Astrocyte of the spinal cord (primary cell): ENCODE results near the gene INHA.

ENCODE experiments used
- DNase-seq: peaks from one replicate; pipeline ENCODE4 v3.0.0; 2011; ENCODE audit warnings: low read depth, low spot score
- H3K4me3 ChIP-seq: 2 replicates; pipeline ENCODE4 v1.5.1; 2011; ENCODE audit warnings: low read depth, mild to moderate bottlenecking, low read length, moderate library complexity
- CTCF ChIP-seq: IDR thresholded peaks from 2 replicates; pipeline ENCODE4 v1.5.1; 2012; ENCODE audit warnings: low read depth, mild to moderate bottlenecking, low read length, inconsistent platforms
- in situ Hi-C: cut with HindIII; loops from 2 replicates; pipeline ENCODE4 v1.10.0; 2017; ENCODE audit warnings: low sequenced_read_pairs

Gene INHA

DNA sequence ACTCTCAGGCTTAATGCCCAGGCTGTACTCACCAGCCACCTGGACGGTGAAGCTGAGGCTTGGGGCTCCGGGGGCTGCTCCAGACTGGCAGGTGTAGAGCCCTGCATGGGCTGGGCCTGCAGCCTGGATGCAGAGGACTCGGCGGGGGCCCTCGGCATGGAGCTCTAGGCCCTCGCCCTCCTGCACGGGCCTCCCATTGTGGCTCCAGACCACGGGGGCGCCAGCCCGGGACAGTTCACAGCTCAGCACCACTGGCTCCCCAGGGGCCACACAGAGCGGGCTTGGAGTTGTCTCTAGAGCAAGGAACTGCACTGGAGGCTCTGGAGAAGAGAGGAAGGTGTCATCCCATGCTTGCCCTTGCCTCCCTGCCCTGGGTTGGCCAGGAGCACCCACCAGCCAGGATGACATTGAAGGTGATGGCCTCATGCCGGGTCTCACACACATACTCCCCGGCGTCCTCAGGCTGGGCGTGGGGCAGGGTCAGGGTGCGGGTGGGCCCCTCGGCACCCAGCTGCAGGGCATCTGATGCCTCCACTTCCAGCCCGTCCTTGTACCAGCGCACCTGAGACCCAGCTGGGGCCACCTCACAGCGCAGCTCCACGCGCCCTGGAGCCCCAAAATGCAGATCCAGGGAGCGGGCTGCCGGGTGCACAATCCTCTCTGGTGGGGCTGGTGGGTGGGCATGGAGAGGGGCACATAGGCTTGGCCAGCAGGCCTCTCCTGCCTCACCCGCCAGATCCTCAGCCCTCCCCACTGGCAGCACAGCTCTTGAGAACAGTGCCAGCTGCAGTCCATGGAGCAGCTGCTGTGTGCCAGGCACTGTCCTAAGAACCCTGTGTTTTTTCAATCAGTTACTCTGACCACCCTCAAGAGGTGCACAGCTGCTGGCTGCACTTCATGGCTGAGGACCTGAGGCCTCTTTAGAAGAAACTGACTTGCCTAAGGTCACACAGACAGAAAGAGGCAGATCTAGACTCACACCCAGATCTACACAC lies 14.0 kb upstream of the INHA start:
- in situ Hi-C loops = no loop called here
- H3K4me3 ChIP-seq = no peak overlapping the region
- no peak for DNase-seq
- TF ChIP-seq CTCF = no peak

GRCh38 chr2:219559156-219559915 lies 12.8 kb upstream of the INHA start:
- no peak for DNase-seq

DNA sequence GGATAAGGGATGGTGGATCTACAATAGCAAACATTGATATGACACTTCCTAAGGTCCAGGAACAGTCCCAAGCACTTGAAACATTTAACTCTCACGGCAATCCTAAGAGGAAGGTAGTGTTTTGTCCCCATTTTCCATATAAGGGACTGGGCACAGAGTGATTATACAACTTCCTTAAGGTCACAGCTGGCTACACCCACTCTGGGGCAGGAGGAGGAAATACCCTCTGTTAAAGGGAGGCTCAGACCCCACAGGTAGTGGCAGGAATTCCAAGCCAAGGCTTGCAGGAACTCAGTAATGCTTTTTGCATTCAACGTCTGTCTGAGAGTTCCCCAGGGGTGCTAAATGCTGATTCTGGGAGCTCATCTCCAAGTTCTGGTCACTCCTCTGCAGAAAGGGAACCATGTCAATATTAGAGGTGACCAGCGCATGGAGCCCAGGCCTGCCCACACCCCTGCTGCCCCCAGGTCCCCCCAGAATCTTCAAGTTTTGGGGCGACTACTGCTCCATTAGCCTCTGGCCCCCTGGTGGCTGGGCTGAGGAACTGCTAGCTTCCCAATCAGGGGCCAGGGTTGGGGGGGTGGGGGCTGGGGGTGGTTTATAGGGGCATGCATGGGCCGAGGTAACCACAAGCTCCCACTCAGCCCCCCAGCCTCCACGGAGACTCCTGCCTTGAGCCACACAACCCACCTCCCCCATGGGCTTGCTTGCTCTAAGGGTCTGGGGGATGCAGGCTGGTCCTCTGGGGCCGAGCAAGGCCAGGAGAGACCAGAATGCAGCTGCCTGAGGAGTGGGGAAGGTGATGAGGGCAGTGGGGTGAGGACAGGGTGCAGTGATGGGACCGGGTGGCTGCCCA lies 11.8 kb upstream of the INHA start:
- peak; percentile 78 for TF ChIP-seq CTCF
- DNase-seq = no peak
- no peak overlapping the region for H3K4me3 ChIP-seq
- in situ Hi-C loops = no loop called here

More at GRCh38 chr2:219559156-219559915, 12.8 kb upstream of the INHA start:
- H3K4me3 ChIP-seq = no peak overlapping the region
- in situ Hi-C loops = no loop called here
- TF ChIP-seq CTCF = no peak

DNA sequence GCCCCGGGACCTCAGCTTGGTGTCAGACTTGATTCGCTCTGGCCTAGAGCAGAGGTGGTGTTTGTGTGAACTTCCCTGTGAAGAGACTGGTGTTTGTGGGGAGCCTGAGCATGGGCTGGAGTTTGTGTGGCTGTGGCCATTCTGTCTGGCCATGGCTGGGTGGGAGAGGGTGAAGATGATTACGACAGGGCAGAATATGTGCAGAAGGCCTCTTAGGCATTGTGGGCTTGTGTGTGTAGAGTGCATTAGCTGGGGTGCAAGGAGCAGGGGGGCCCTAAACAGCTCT lies 11.3 kb upstream of the INHA start:
- H3K4me3 ChIP-seq = no peak overlapping the region
- in situ Hi-C loops = no loop called here
- DNase-seq = no peak
- TF ChIP-seq CTCF = no peak

- DNase-seq = no peak
- no peak overlapping the region for H3K4me3 ChIP-seq
- in situ Hi-C loops = no loop called here
- no peak for TF ChIP-seq CTCF
Measured at GRCh38 chr2:219561179-219562048, 10.7 kb upstream of the INHA start.
